ENCODE results near the gene WNT6. TPM values are rescaled to one million over a fixed set of nuclear protein-coding genes. Genes with fewer than 3 reads are reported as not detected.

WNT6 gene
- total RNA-seq = not detected in 2 replicates

DNA sequence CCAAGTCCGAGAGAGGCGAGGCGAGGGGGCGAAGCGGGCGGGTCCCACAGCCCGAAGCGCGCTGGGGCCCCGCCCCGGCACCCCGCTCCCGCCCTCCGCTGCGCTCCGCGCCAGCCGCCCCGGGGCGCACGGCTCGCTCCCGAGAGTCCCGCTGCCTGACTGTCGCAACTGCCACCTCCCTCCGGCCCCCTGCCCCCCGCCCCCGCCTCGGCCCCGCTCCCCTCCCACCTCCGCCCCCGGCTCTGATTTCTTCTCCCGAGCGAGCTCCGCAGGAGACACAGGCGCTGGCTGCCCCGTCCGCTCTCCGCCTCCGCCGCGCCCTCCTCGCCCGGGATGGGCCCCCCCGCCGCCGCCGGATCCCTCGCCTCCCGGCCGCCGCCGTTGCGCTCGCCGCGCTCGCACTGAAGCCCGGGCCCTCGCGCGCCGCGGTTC lies at the start of gene WNT6:
Gene WNT6 (plus strand): TSS at position 250 of the 432 bp plus-strand sequence. CDS start 233 bp downstream, outside the sequence.

DNA sequence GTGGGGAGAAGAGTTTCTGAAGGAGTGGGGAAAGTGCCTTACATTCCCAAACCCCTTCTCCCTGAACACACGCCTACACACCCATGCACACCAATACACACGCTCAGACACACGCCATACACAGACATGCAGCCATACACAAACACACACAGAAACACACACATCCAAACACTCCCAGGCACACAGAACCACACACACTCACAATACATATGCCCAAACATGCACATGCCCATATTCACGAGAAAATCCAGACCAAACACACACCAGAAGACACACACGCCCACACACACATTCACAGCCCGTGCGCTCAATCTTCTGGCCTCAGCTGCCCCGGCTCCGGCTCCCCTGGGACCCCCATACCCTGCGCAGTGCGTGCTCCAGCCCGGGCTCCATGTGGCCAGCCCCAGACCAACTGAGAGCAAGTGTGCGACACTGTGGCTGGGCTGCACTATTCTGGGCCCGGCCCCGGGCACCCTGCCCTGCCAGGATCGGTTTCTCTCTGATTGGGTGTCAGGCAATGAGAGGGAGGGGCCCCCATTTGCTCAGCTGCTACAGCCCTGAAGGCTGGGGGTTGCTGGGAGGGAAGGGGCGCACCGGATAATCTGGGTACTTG lies 28.1 kb upstream of the WNT6 start, which contains the start of gene PRKAG3:
Gene PRKAG3 (minus strand): TSS at position 426 of the 613 bp plus-strand sequence.

DNA sequence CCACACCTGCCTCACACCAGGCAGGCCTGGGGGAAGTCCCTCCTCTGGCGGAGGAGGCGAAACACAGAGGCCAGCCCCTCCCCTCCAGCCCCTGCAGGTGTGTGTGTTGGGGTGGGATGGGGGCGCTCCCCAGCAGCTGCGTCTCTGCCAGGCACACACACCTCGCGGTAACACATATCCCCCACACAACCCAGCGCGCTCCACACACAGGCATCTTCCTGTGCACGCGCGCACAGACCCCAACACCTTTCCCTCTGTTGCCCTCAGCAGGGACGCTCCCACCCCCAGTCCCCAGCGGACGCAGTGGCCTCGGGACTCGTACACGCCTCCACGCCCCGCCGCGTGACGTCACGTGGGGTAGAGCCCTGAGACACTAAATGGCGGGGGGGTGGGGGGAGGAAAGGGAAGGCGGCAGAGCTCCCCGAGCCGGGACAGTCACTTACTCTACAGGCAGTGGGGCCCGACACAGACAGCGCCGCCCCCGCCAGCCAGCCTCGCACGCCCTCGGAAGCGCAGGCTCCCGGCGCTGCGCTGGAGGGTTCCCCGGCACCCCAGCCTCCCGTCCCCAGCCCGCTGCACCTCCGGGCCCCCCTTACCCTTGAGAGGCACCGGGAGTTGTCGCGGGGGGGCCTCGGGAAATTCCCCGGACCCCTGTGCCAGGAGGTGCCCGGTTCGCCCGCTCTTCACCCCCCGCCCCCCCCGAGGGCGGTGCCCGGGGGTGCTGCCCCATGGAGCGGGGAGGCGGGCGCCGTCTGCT lies 20.7 kb downstream of the WNT6 start, which contains the start of gene WNT10A:
Gene WNT10A (plus strand): TSS at position 751 of the 757 bp plus-strand sequence. CDS start 144 bp downstream, outside the sequence.

Other genes starting within 250 kb of the WNT6 start
- gene ZNF142, start 200.2 kb upstream of the WNT6 start, total RNA-seq = 20.4 and 22.2 TPM in 2 replicates
- 22.8 and 36.7 TPM in 2 replicates for gene BCS1L, start 200.1 kb upstream of the WNT6 start, total RNA-seq
- 25.7 and 36.3 TPM in 2 replicates for gene RNF25, start 187.8 kb upstream of the WNT6 start, total RNA-seq
- gene STK36, start 187.7 kb upstream of the WNT6 start, total RNA-seq = 16.1 and 32.5 TPM in 2 replicates
- 14.8 and 30.0 TPM in 2 replicates for gene TTLL4, start 149.0 kb upstream of the WNT6 start, total RNA-seq
- gene CYP27A1, start 77.7 kb upstream of the WNT6 start, total RNA-seq = 11.9 and 26.1 TPM in 2 replicates
- not detected in 2 replicates for gene PRKAG3, start 28.0 kb upstream of the WNT6 start, total RNA-seq
- gene WNT10A, start 21.0 kb downstream of the WNT6 start, total RNA-seq = 1.1 and 10.5 TPM in 2 replicates
- gene CDK5R2, start 99.9 kb downstream of the WNT6 start, total RNA-seq = not detected in 2 replicates
- gene FEV, start 125.4 kb downstream of the WNT6 start, total RNA-seq = not detected in 2 replicates
- not detected in 2 replicates for gene CRYBA2, start 133.6 kb downstream of the WNT6 start, total RNA-seq
- gene CFAP65, start 181.7 kb downstream of the WNT6 start, total RNA-seq = 0.13 TPM in 1 of 2 replicates, not detected in the other
- not detected in 2 replicates for gene IHH, start 201.1 kb downstream of the WNT6 start, total RNA-seq

Data from mesangial cell (primary cell).